ENCODE measurements around the gene OR1F1. TPM values are rescaled to one million over a fixed set of nuclear protein-coding genes. Genes with fewer than 3 reads are reported as not detected.
A peak's percentile ranks its signal among the peaks of the same experiment; 100 is the strongest.
"Not testable (repeated sequence)": the region's sequence is repeated elsewhere in the genome, so short reads cannot be mapped to it uniquely, and the experiment has no call there.

OR1F1 gene
- not detected for total RNA-seq

DNA sequence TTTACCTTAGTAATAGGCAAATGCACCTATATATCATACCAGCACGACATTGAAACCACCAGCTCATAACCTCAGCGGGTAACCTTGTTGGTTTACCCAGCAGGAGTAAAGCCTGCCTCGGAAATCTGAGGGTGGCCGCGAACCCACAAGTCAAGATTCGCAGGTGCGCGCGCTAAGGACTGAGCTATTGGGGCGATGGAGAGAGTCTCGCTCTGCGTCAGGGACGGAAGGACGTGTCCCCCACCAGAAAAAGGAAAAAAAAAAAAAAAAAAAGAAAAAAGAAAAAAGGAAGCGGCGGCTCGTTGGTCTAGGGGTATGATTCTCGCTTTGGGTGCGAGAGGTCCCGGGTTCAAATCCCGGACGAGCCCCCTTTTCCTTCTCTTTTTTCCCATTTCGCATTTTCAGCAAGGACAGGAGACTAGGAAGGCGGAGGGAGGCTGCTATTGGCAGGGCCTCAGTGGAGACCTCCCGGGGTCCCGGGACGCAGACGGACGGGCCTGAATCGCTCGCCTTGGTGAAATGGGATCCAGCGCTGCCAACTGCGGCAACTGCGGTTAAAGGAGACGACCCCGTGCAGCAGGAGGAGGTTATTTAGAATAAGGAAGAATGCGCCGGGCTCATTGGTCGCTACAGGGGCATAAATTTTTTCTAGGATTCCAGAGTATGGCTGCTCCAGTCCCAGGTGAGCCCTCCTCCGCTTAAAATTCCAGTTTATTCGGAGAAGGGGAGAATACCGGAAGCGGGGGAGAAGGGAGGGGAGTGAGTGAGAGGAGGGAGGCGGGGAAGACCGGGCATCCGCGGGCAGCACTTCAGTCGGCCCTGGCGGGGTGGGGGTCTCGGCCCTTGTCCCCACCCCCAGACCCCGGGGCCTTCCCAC lies at the start of gene OR1F1:
Gene OR1F1 (plus strand): TSS at position 407 of the 877 bp plus-strand sequence.
- Histone ChIP-seq H3K9me3 (no peaks in the 10 kb centered on the region), H3K4me3 (peak within 1 kb of the TSS in 3 of 4 donors; percentile 1 to 12 (median 7)), H3K27ac (replicated peaks in 1 of 4) (no peak within 1 kb of the TSS), H3K27me3 (peaks cover 12 to 100% (median 82%) of the 10 kb centered on the region in 4 donors), H3K36me3 (no peaks in the 10 kb centered on the region), H3K4me1 (peaks cover 16 to 43% (median 28%) of the 10 kb centered on the region in 4 donors)
- no peak for DNase-seq (ENCODE audit: extremely low spot score)
- intact Hi-C loops (cut with DNase I), result no loop called here
- WGBS, result 1% methylated on average over 51 of the region's 51 CpGs
- TF ChIP-seq EP300 (IDR thresholded peaks at IDR 0.05) (no peak), POLR2AphosphoS5 (IDR thresholded peaks at IDR 0.05) (no peak), POLR2A (IDR thresholded peaks at IDR 0.05; ENCODE audit: low read depth) (no peak)
- TF ChIP-seq, protein P1, sequence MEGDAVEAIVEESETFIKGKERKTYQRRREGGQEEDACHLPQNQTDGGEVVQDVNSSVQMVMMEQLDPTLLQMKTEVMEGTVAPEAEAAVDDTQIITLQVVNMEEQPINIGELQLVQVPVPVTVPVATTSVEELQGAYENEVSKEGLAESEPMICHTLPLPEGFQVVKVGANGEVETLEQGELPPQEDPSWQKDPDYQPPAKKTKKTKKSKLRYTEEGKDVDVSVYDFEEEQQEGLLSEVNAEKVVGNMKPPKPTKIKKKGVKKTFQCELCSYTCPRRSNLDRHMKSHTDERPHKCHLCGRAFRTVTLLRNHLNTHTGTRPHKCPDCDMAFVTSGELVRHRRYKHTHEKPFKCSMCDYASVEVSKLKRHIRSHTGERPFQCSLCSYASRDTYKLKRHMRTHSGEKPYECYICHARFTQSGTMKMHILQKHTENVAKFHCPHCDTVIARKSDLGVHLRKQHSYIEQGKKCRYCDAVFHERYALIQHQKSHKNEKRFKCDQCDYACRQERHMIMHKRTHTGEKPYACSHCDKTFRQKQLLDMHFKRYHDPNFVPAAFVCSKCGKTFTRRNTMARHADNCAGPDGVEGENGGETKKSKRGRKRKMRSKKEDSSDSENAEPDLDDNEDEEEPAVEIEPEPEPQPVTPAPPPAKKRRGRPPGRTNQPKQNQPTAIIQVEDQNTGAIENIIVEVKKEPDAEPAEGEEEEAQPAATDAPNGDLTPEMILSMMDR (IDR thresholded peaks at IDR 0.05), result no peak

DNA sequence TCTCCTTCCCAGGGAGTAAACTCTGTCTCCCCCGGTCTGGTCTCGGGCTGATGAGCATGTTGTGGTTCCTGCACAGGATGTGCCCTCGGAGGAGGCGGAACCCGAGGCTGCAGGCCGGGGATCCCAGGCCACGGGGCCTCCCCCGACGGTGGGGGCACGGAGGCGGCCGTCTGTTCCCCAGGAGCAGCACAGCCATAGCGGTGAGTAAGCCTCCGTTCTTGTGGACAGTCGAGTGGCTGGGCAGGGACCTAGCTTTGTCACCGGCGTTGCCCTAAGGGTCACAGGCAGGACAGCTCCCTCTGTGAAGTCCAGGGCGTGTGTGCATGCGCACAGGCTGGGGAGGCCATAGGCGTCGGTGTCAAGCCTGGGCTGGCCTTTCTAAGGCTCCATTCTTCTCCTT lies 49.7 kb upstream of the OR1F1 start:
- intact Hi-C loops (cut with DNase I), result no loop called here
- no peak overlapping the region for H3K4me3 ChIP-seq
- 90% methylated on average over 5 of the region's 21 CpGs for WGBS
- H3K36me3 ChIP-seq, result peaks cover 24 to 63% (median 56%) of the 10 kb centered on the region in 4 donors
- peaks cover 19 to 32% (median 26%) of the 10 kb centered on the region in 4 donors for H3K4me1 ChIP-seq
- no peak for DNase-seq (ENCODE audit: extremely low spot score)
- no peaks in the 10 kb centered on the region for H3K27me3 ChIP-seq
- H3K9me3 ChIP-seq, result no peaks in the 10 kb centered on the region
- no peak overlapping the region for H3K27ac ChIP-seq (replicated peaks in 1 of 4)
- TF ChIP-seq POLR2A (IDR thresholded peaks at IDR 0.05; ENCODE audit: low read depth) (no peak), EP300 (IDR thresholded peaks at IDR 0.05) (no peak)

DNA sequence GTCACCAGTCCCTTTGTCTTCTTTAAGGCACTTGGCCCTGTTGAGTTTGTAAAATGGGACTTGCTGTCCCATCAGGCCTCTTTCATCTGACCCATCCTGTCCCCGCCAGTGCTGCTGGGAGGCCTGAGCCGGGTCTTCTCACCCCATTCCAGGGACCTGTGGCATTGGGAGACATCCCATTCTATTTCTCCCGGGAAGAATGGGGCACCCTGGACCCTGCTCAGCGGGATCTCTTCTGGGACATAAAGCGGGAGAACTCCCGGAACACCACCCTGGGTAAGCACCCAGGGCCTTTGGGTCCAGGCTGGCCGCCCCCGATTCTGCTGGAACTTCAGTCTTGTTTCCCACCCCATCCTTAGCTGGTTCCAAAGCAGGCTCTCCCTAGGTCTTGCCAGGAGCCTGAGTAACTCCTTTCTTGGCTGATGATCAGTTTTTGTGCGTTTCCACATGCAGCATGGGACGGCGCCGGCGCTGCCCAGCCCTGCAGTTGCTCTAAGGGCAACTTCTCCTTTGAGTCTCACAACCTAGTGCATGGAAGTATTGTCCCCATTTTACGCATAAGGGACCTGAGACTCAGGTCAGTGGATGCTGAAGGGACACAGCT lies 49.1 kb upstream of the OR1F1 start:
- WGBS, result 85% methylated on average over 11 of the region's 14 CpGs

DNA sequence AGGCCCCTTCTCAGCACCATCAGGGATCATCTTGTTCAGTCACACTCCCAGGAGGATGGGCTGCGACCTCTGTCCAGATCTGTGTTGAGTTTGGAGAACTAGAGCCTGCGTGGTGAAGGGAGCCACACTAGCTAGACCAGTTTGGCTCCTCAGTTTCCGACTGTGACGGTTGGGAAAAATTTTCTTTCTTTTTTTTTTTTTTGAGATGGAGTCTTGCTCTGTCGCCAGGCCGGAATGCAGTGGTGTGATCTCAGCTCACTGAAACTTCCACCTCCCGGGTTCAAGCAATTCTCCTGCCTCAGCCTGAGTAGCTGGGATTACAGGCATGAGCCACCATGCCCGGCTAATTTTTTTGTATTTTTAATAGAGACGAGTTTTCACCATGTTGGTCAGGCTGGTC lies 48.4 kb upstream of the OR1F1 start:
- H3K27ac ChIP-seq (replicated peaks in 1 of 4); H3K9me3 ChIP-seq; DNase-seq (ENCODE audit: extremely low spot score); intact Hi-C loops (cut with DNase I); H3K4me3 ChIP-seq; H3K27me3 ChIP-seq: not testable (repeated sequence)
- peaks cover 10 to 27% (median 21%) of the 10 kb centered on the region in 4 donors for H3K4me1 ChIP-seq
- peaks cover 24 to 63% (median 56%) of the 10 kb centered on the region in 4 donors for H3K36me3 ChIP-seq
- 89% methylated on average over 9 of the region's 9 CpGs for WGBS

More for the DNA sequence above, 49.1 kb upstream of the OR1F1 start:
- peaks cover 24 to 63% (median 56%) of the 10 kb centered on the region in 4 donors for H3K36me3 ChIP-seq
- TF ChIP-seq, protein P1 (IDR thresholded peaks at IDR 0.05), result no peak
- no peak for TF ChIP-seq POLR2AphosphoS5 (IDR thresholded peaks at IDR 0.05)
- TF ChIP-seq POLR2A (IDR thresholded peaks at IDR 0.05; ENCODE audit: low read depth), result no peak
- no peak for TF ChIP-seq EP300 (IDR thresholded peaks at IDR 0.05)
- intact Hi-C loops (cut with DNase I), result no loop called here
- H3K9me3 ChIP-seq, result no peaks in the 10 kb centered on the region
- H3K27me3 ChIP-seq, result no peaks in the 10 kb centered on the region
- no peak for DNase-seq (ENCODE audit: extremely low spot score)
- H3K4me1 ChIP-seq, result peaks cover 13 to 32% (median 21%) of the 10 kb centered on the region in 4 donors
- no peak overlapping the region for H3K27ac ChIP-seq (replicated peaks in 1 of 4)
- H3K4me3 ChIP-seq, result no peak overlapping the region

DNA sequence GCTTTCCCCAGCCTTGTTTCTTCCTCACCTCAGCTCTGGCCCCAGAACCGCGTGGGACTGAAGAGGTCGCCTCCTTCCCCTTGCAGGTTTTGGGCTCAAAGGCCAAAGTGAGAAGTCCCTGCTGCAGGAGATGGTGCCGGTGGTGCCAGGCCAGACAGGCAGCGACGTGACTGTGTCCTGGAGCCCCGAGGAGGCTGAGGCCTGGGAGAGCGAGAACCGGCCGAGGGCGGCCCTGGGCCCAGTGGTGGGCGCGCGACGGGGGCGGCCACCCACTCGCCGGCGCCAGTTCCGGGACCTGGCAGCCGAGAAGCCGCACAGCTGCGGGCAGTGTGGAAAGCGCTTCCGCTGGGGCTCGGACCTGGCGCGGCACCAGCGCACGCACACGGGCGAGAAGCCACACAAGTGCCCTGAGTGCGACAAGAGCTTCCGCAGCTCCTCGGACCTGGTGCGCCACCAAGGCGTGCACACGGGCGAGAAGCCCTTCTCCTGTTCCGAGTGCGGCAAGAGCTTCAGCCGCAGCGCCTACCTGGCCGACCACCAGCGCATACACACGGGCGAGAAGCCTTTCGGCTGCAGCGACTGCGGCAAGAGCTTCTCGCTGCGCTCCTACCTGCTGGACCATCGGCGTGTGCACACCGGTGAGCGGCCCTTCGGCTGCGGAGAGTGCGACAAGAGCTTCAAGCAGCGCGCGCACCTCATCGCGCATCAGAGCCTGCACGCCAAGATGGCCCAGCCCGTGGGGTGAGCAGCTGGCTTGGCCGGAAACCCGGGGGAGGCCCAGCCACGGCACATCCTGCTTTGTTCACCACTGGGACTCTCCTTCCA lies 47.2 kb upstream of the OR1F1 start:
- Histone ChIP-seq H3K4me1 (peaks cover 7 to 25% (median 16%) of the 10 kb centered on the region in 4 donors), H3K4me3 (no peak overlapping the region), H3K27ac (replicated peaks in 1 of 4) (no peak overlapping the region), H3K9me3 (no peaks in the 10 kb centered on the region), H3K27me3 (no peaks in the 10 kb centered on the region), H3K36me3 (peaks cover 24 to 63% (median 56%) of the 10 kb centered on the region in 4 donors)
- TF ChIP-seq, protein P1 (IDR thresholded peaks at IDR 0.05), result no peak
- TF ChIP-seq POLR2A (IDR thresholded peaks at IDR 0.05; ENCODE audit: low read depth), result no peak
- TF ChIP-seq POLR2AphosphoS5 (IDR thresholded peaks at IDR 0.05), result no peak
- TF ChIP-seq EP300 (IDR thresholded peaks at IDR 0.05), result no peak
- intact Hi-C loops (cut with DNase I), result no loop called here
- DNase-seq (ENCODE audit: extremely low spot score), result no peak
- 93% methylated on average over 51 of the region's 69 CpGs for WGBS

Measured in esophagus muscularis mucosa (tissue), 4 donors.